Cortex of kidney (tissue), 1 donor: Measurements from ENCODE around the gene UTS2R.
"Not testable (repeated sequence)": the region's sequence is repeated elsewhere in the genome, so short reads cannot be mapped to it uniquely, and the experiment has no call there.

Experiments
- DNase-seq: peaks from one replicate; lab custom pipeline; 2025; lab: John Stamatoyannopoulos, UW

UTS2R gene

DNA sequence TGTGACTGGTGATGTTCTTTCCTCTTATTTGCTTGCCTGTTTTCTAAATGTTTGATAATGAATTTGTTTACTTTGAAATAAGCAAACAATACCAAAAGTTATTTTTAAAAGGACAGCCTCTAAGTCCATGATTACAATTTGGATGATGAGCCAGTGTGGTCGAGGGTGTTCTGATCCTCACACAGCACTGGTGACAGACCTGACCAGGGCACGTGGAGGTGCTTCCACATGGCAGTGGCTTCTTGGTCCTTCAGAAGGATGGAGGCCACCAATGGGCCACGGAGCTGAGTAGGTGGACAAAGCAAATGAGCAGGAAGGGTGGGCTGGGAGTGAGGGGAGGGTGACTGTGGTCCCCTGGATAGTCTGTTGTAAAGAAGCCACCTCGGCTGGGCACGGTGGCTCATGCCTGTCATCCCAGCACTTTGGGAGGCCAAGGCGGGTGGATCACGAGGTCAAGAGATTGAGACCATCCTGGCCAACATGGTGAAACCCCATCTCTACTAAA, 16.7 kb upstream of the UTS2R start:
- DNase-seq: no peak

DNA sequence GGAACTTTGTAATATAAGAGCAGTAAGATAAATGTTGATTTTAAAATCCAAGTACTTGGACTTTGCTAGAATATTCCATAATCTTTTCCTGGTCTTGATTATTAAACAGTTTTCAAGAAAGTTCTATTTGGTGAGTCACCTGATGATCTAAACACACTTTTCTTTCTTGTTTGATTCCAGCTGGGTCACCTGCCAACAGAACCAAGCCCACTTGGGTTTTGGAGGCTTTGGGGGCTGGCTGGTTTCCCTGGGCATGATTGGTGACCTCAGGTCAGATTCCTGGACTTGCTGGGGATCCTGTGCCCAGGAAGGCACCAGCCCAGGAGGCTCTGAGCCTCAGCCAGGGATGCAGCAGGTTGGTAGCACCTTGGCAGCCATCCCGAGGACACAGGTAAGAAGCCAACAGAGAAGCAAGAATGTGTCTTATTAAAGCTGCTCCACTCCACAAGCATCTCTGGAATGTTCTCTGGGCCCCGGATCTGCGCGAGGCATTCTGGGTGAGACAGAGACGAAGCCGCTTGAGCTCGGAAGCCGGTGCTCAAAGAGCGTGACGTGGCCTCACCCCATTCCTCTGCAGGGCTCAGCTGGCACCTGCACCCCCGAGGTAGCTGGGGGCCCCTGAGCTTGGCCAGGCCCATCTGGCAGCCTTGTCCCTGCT, 15.7 kb upstream of the UTS2R start:
- DNase-seq: no peak

- no peak for DNase-seq
Measured at GRCh38 chr17:82356845-82357355, 14.7 kb upstream of the UTS2R start.

- no peak for DNase-seq
Measured at GRCh38 chr17:82357394-82357793, 14.2 kb upstream of the UTS2R start.

DNA sequence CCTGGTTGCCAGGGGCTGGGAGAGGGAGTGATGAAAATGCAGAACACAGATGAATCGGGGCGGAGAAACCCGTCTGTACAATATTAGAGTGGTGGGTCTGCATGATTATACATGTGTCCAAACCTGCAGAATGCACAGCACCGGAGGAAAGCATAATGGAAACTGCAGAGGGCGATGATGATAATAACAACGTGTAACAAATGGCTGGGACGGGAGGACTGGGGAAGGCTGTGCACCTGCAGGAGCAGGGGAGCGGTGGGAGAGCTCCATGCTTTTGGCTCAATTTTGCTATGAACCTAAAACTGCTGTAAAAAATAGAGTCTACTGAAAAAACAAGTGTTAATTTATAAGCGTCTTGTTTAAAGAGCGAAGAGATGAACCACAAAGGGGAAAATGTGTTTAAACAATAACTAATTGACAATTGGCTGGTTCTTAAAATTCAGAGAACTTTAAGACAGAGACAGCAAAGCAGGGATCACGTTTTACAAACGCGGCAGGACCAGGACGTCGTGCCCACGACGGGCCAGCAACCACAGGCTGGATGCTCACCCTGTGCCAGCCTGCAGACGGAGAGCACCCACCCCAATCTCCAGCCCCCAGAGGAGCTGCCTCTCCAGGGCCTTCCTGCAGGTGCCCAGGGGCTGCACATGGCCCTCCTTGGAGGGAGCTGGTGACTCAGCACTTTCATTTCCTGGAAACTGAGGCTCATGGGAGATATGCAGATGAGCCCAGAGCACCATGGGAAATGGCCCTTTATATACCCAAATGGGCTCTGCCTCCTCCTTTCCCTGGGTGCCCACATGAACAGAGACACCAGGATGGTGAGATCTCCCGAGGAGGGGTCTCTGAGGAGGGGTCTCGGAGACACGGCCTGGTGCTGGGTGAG, 12.9 kb upstream of the UTS2R start, which contains the start of gene TEX19:
TEX19 (plus strand) TSS at position 783 of the 886 bp plus-strand sequence. CDS start 2,904 bp downstream, outside the sequence.
- no peak for DNase-seq

- DNase-seq: not testable (repeated sequence)
Measured at GRCh38 chr17:82359451-82360074, 12.0 kb upstream of the UTS2R start.

DNA sequence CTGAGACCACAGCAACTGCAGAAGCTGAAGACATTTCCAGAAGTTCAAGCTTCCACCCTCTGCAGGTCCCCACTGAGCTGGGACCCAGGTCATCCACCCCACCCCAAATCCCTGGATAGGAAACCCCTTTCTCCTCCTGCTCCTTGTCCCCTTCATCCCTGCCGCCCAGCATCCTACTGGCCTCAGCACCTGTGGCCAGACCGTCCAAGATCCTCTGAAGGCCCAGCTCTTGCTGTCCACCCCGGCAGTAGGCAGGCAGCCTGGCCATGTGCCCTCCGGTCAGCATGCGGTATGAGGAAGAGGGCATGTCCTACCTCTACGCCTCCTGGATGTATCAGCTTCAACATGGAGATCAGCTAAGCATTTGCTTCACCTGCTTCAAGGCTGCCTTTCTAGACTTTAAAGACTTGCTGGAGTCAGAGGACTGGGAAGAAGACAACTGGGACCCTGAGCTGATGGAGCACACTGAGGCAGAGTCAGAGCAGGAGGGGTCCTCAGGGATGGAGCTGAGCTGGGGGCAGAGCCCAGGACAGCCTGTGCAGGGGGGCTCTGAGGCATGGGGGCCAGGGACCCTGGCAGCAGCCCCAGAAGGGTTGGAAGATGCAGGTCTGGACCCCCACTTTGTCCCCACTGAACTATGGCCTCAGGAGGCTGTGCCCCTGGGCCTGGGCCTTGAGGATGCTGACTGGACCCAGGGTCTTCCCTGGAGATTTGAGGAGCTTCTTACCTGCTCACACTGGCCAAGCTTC, 9.5 kb upstream of the UTS2R start:
- no peak for DNase-seq

DNA sequence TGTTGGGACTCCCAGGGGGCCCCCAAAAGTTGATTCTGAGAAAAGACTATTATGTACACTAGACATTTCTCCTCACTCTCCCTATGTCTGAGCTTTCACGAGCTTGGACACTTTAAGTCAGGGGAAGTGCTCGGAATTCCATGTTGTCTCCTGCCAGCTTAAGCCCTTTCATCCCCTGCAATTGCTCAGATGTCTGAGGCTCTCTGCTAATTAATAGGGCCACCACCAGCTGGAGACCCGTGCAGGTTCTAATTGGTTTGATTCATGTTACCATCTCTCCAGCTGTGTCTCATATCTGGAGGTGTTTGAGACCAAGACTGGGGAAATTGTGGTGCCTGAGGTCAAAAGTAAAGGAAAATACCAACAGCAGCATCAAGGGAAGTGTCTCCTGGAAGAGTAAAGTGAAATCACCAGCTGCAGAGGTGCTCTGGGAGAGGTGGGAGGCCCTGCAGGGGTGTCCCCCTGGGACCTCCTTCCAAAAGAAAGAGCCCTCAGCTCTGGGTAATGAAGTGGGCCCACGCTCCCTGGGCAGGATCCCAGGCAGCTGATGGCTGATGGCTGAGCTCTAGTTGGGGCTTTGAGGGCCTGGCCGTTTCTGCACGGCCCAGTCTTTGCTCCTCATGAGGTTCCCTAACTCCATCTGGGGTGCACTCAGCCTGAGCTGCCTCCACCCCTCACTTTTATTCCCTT, 5.8 kb upstream of the UTS2R start:
- DNase-seq: no peak

- no peak for DNase-seq
Measured at GRCh38 chr17:82366749-82367148, 4.8 kb upstream of the UTS2R start.

GRCh38 chr17:82367724-82368524, 3.6 kb upstream of the UTS2R start:
- DNase-seq: no peak

- DNase-seq: no peak
Measured at GRCh38 chr17:82369211-82369610, 2.4 kb upstream of the UTS2R start.

- no peak for DNase-seq
Measured at GRCh38 chr17:82370471-82371332, 863 bp upstream of the UTS2R start.

DNA sequence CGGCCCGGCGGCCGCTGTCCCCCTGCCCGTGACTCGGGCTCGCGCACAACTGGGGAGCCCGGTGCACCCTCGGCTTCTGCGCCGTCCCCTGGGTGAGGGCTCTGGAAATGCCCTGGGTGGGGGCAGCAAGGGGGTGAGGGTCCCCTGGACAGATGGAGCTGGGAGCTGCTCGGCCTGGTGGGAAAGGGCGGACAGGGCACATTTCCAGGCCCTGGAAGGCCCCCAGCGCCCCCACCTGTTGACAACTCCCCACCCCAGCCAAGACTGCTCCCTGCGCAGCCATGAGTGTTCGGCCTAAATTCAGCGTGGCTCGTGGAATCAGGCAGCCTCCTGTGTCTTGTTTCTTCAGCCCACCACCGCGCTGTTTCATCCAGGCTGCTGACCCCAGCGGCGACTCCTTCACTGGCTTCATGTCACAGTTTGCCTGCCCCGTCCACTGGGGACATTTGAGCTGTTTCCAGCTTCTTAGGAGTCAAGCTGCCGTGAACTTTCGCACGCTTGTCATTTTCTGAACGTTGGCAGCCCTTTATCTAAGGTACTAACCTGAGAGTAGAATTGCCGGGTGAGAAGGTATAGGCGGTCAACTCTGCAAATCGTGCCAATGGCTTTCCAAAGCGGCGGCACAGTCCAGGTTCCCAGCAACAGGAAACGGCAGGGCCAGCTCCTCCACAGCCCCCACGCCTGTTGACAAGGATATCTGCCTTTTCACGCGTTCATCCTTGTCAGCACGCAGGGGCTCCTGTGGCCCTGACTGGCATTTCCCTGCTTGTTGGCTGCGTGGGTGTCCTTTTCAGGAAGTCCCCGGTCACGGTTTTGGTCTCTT, 895 bp downstream of the UTS2R start:
- DNase-seq: no peak

DNA sequence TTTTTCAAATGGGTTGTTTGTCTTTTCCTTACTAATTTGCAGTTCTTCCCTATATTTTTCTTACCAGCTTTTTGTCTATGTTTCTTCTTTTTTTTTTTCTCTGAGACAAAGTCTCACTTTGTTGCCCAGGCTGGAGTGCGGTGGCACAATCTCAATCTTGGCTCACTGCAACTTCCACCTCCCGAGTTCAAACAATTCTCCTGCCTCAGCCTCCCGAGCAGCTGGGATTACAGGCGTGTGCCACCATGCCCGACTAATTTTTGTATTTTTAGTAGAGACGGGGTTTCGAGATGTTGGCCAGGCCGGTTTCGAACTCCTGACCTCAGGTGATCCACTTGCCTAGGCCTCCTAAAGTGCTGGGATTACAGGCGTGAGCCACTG, 1.5 kb downstream of the UTS2R start:
- DNase-seq: not testable (repeated sequence)

DNA sequence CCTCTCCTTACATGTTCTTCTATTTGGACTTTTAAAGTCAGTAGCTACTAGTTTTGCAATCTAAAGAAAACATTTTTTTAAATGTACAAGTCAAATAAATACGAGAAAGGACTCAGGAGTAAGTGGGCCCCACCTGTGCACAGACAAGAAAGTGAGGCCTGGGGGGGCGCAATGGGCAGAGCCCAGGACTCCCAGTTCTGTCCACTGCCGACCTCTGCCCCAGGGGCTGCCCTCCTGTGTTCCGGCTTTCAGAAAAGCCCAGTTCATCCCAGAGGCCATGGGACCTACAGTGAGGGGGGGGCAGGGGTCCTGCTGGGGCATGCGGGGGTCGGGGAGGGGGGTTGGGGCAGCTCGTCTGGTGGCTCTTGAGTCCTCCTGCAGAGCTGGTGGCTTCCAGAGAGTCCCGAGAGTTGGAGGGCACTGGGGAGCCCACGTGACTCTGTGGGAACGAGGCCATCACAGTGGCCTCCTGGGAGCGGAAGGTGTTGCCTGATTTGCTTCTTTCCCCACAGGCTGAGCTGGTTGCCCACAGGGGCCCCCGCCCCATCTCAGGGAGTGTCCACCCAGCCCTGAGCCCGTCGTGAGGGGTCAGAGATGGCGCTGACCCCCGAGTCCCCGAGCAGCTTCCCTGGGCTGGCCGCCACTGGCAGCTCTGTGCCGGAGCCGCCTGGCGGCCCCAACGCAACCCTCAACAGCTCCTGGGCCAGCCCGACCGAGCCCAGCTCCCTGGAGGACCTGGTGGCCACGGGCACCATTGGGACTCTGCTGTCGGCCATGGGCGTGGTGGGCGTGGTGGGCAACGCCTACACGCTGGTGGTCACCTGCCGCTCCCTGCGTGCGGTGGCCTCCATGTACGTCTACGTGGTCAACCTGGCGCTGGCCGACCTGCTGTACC, 2.4 kb downstream of the UTS2R start:
- DNase-seq: no peak

- DNase-seq: no peak
Measured at GRCh38 chr17:82374626-82375331, 3.2 kb downstream of the UTS2R start.
